ENCODE measurements around the gene TMC3. TPM values are rescaled to one million over a fixed set of nuclear protein-coding genes. Genes with fewer than 3 reads are reported as not detected.

Gene TMC3
- total and polyA plus RNA-seq, 7 donors = 0.25 to 0.82 (median 0.68) TPM; not detected in 2

DNA sequence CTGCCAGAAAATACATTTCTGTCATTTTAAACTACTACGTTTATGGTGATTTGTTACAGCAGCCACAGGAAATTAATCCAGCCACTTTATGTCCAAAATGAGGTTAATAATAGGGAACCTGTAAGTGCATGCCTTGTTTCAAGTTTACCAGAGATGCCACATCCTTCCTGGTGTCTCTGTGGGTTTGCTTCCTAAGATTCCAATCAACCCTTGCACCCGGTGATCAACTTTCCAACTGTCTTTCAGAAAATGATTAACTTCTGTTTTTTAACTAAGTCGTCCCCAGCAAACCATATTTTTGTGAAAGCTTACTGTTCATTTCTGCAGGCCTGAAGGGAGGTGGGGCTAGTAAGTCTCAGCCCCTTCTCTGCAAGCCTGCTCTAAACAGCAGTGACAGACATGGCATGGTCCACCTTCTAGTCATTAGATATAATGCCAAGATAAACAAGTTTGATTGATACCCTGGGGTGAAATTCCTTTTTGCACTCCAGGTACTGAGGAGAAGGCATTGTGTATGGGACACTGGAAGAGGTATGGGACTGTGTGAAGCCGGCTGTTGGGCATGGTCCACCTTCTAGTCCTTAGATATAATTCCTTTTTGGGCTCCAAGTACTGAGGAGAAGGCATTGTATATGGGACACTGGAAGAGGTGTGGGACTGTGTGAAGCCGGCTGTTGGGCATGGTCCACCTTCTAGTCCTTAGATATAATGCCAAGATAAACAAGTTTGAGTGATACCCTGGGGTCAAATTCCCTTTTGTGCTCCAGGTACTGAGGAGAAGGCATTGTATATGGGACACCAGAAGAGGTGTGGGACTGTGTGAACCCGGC is 11.1 kb upstream of the TMC3 start:
- TF ChIP-seq POLR2A (IDR thresholded peaks at IDR 0.05) (no peak), POLR2AphosphoS5 (IDR thresholded peaks at IDR 0.05) (no peak), CTCF (IDR thresholded peaks at IDR 0.05) (no peak), EP300 (IDR thresholded peaks at IDR 0.05) (no peak)
- no peaks in the 10 kb centered on the region for H3K4me1 ChIP-seq
- WGBS, 2 donors = 22 to 56% methylated on average over 6 of the region's 6 CpGs
- H3K36me3 ChIP-seq = no peaks in the 10 kb centered on the region
- intact Hi-C loops (cut with DNase I) = no loop called here
- no peak overlapping the region for H3K27ac ChIP-seq
- DNase-seq = no peak
- H3K4me3 ChIP-seq = no peak overlapping the region
- no peaks in the 10 kb centered on the region for H3K9me3 ChIP-seq
- H3K27me3 ChIP-seq = no peaks in the 10 kb centered on the region

GRCh38 chr15:81381720-81382119 is 7.7 kb upstream of the TMC3 start:
- no peak overlapping the region for H3K4me3 ChIP-seq
- DNase-seq = no peak
- 87 to 94% methylated on average over 2 of the region's 2 CpGs for WGBS, 2 donors
- no peak for TF ChIP-seq EP300 (IDR thresholded peaks at IDR 0.05)
- TF ChIP-seq CTCF (IDR thresholded peaks at IDR 0.05) = no peak
- TF ChIP-seq POLR2A (IDR thresholded peaks at IDR 0.05) = no peak
- no peak for TF ChIP-seq POLR2AphosphoS5 (IDR thresholded peaks at IDR 0.05)
- H3K27ac ChIP-seq = no peak overlapping the region
- H3K4me1 ChIP-seq = no peaks in the 10 kb centered on the region
- no peaks in the 10 kb centered on the region for H3K36me3 ChIP-seq
- H3K27me3 ChIP-seq = no peaks in the 10 kb centered on the region
- intact Hi-C loops (cut with DNase I) = no loop called here
- no peaks in the 10 kb centered on the region for H3K9me3 ChIP-seq

DNA sequence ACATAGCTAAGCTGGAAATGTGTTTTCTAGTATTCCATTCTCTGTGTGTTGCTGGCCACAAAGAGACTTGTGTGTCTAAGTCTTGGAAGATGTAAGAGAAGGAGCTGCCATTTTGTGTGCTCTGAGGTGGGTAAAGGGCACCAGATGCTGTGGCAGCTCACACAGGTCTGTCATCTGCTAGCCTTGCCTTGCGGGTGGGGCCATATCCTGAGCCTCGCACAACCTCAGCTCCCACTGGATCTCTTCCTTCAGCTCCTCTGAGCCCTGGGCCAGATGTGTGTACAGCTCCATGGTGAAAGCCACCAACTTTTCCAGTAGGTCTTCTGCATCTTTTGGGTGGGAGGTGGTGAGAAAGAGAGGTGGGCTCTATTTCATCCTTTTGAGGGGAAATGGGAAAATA is 6.7 kb upstream of the TMC3 start:
- WGBS, 2 donors = 71 to 84% methylated on average over 2 of the region's 2 CpGs
- Histone ChIP-seq H3K4me1 (no peaks in the 10 kb centered on the region), H3K4me3 (no peak overlapping the region), H3K9me3 (no peaks in the 10 kb centered on the region), H3K27me3 (no peaks in the 10 kb centered on the region), H3K36me3 (no peaks in the 10 kb centered on the region), H3K27ac (no peak overlapping the region)
- intact Hi-C loops (cut with DNase I) = no loop called here
- no peak for DNase-seq
- TF ChIP-seq POLR2A (IDR thresholded peaks at IDR 0.05) (no peak), EP300 (IDR thresholded peaks at IDR 0.05) (no peak), POLR2AphosphoS5 (IDR thresholded peaks at IDR 0.05) (no peak), CTCF (IDR thresholded peaks at IDR 0.05) (no peak)

- Histone ChIP-seq H3K4me1 (no peaks in the 10 kb centered on the region), H3K27me3 (no peaks in the 10 kb centered on the region), H3K9me3 (no peaks in the 10 kb centered on the region), H3K36me3 (no peaks in the 10 kb centered on the region), H3K27ac (no peak overlapping the region), H3K4me3 (no peak overlapping the region)
- WGBS, 2 donors = 23 to 58% methylated on average over 3 of the region's 3 CpGs
- intact Hi-C loops (cut with DNase I) = no loop called here
- no peak for DNase-seq
- TF ChIP-seq EP300 (IDR thresholded peaks at IDR 0.05) (no peak), CTCF (IDR thresholded peaks at IDR 0.05) (no peak), POLR2A (IDR thresholded peaks at IDR 0.05) (no peak), POLR2AphosphoS5 (IDR thresholded peaks at IDR 0.05) (no peak)
Observed at GRCh38 chr15:81380203-81380602, 6.2 kb upstream of the TMC3 start.

All from sigmoid colon (tissue), 7 donors.